Fibroblast of lung (primary cell): ENCODE data around the gene PALLD.

ENCODE experiments used
- EZH2 ChIP-seq: IDR thresholded peaks from 2 replicates; pipeline ENCODE4 v1.5.1; 2012; ENCODE audit warnings: low read length, control low read depth, mild to moderate bottlenecking; ENCODE audit errors: missing control alignments
- TF ChIP-seq, protein P1 (sequence below), 2 donors: IDR thresholded peaks in 1 of 2; conservative IDR thresholded peaks in 1 of 2; 1 replicate in 1 of 2; 2 replicates in 1 of 2; pipeline ENCODE4 v1.5.1; 2011 to 2012; ENCODE audit warnings: low read length in 2 of 2, control low read depth in 1 of 2, inconsistent platforms in 1 of 2, low read depth in 1 of 2, mild to moderate bottlenecking in 1 of 2

DNA sequence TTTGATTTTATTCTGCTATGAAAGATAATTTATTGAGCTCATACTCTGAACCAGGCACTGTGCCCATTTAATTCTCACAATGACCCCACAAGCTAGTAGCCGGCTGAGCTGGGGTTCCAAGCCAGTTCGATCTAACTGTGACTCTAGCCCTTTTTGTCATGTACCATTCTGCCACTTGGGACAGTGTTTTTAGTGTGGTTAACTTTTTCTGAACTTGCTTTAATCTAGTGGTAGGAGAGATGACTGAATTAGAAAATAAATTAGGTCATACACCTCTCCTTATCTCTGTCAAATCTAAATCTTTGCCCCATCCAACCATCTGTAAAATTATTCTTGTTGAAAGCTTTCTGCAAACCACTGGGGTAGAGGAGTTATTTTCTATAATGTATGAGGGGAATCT, 377.2 kb downstream of the PALLD start:
- TF ChIP-seq, protein P1, sequence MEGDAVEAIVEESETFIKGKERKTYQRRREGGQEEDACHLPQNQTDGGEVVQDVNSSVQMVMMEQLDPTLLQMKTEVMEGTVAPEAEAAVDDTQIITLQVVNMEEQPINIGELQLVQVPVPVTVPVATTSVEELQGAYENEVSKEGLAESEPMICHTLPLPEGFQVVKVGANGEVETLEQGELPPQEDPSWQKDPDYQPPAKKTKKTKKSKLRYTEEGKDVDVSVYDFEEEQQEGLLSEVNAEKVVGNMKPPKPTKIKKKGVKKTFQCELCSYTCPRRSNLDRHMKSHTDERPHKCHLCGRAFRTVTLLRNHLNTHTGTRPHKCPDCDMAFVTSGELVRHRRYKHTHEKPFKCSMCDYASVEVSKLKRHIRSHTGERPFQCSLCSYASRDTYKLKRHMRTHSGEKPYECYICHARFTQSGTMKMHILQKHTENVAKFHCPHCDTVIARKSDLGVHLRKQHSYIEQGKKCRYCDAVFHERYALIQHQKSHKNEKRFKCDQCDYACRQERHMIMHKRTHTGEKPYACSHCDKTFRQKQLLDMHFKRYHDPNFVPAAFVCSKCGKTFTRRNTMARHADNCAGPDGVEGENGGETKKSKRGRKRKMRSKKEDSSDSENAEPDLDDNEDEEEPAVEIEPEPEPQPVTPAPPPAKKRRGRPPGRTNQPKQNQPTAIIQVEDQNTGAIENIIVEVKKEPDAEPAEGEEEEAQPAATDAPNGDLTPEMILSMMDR (conservative IDR thresholded peaks at IDR 0.05 in 1 of 2, IDR thresholded peaks at IDR 0.05 in 1 of 2; ENCODE audit: low read depth in 1 of 2, low read length in 2 of 2), result no peak
- TF ChIP-seq EZH2, result no peak
